Suprapubic skin (tissue), 4 donors: ENCODE data around the gene ACTR1B. TPM values are rescaled to one million over a fixed set of nuclear protein-coding genes. Genes with fewer than 3 reads are reported as not detected.
A peak's percentile ranks its signal among the peaks of the same experiment; 100 is the strongest.

ENCODE experiments used
- DNase-seq, 2 donors: peaks; one replicate each; pipeline ENCODE4 v3.0.0-alpha.2; 2019; ENCODE audit warnings: low spot score in 2 of 2
- H3K27ac ChIP-seq: fragments of 200-600 bp; sonication (generic); one replicate; pipeline ENCODE4 v1.5.1; 2019
- H3K27me3 ChIP-seq: fragments of 200-600 bp; sonication (generic); one replicate; pipeline ENCODE4 v1.5.1; 2019
- H3K36me3 ChIP-seq: fragments of 200-600 bp; sonication (generic); one replicate; pipeline ENCODE4 v1.5.1; 2019
- H3K4me1 ChIP-seq: fragments of 200-600 bp; sonication (generic); one replicate; pipeline ENCODE4 v1.5.1; 2019
- H3K4me3 ChIP-seq: fragments of 200-600 bp; sonication (generic); one replicate; pipeline ENCODE4 v1.5.1; 2019; ENCODE audit warnings: mild to moderate bottlenecking
- H3K9me3 ChIP-seq: fragments of 200-600 bp; sonication (generic); one replicate; pipeline ENCODE4 v1.5.1; 2019
- EP300 ChIP-seq: sonication (generic); formaldehyde crosslinking; IDR thresholded peaks from one replicate; pipeline ENCODE4 v1.6.1; 2017; ENCODE audit warnings: antibody characterized with exemption
- POLR2A ChIP-seq, 2 donors: fragments of 450-650 bp; IDR thresholded peaks; one replicate each; pipeline ENCODE4 v1.6.1; 2017; ENCODE audit warnings: antibody characterized with exemption in 2 of 2, mild to moderate bottlenecking in 2 of 2, moderate library complexity in 2 of 2
- POLR2AphosphoS5 ChIP-seq, 3 donors: sonication (generic); formaldehyde crosslinking; IDR thresholded peaks; one replicate each; pipeline ENCODE4 v1.6.1; 2017; ENCODE audit warnings: antibody characterized with exemption in 3 of 3
- WGBS: methylation state at CpG from one replicate; pipeline ENCODE4 v1.1.5; 2018; 5-methylcytosine and 5-hydroxymethylcytosine counted together
- total RNA-seq, 4 donors: library from RNA; depleted of rRNA; stranded (reverse); fragments of >200 nt; gene quantifications; one replicate each; pipeline ENCODE4 v1.1.0, GENCODE V29; 2016
- TF ChIP-seq, protein P1 (sequence below), 2 donors: fragments of 200-600 bp in 1 of 2; fragments of 450-650 bp in 1 of 2; sonication (generic) in 1 of 2; IDR thresholded peaks; one replicate each; pipeline ENCODE4 v1.5.1; 2016 to 2019; ENCODE audit warnings: antibody characterized with exemption in 2 of 2, mild to moderate bottlenecking in 1 of 2, moderate library complexity in 1 of 2

Gene ACTR1B
- total RNA-seq, 4 donors from 2014 or later, result 54.9 to 89.1 (median 74.4) TPM

GRCh38 chr2:97702731-97703470, 39.1 kb upstream of the ACTR1B start:
- no peak overlapping the region for H3K27ac ChIP-seq
- no peaks in the 10 kb centered on the region for H3K36me3 ChIP-seq
- H3K4me3 ChIP-seq, result no peak overlapping the region
- H3K27me3 ChIP-seq, result peaks cover 5% of the 10 kb centered on the region
- H3K9me3 ChIP-seq, result no peaks in the 10 kb centered on the region
- TF ChIP-seq, protein P1, sequence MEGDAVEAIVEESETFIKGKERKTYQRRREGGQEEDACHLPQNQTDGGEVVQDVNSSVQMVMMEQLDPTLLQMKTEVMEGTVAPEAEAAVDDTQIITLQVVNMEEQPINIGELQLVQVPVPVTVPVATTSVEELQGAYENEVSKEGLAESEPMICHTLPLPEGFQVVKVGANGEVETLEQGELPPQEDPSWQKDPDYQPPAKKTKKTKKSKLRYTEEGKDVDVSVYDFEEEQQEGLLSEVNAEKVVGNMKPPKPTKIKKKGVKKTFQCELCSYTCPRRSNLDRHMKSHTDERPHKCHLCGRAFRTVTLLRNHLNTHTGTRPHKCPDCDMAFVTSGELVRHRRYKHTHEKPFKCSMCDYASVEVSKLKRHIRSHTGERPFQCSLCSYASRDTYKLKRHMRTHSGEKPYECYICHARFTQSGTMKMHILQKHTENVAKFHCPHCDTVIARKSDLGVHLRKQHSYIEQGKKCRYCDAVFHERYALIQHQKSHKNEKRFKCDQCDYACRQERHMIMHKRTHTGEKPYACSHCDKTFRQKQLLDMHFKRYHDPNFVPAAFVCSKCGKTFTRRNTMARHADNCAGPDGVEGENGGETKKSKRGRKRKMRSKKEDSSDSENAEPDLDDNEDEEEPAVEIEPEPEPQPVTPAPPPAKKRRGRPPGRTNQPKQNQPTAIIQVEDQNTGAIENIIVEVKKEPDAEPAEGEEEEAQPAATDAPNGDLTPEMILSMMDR (IDR thresholded peaks at IDR 0.05), result no peak
- TF ChIP-seq POLR2A (IDR thresholded peaks at IDR 0.05) (no peak), EP300 (no peak), POLR2AphosphoS5 (IDR thresholded peaks at IDR 0.05) (no peak)
- no peak for DNase-seq
- H3K4me1 ChIP-seq, result no peaks in the 10 kb centered on the region
- 96% methylated on average over 19 of the region's 19 CpGs for WGBS

GRCh38 chr2:97701851-97702465, 38.1 kb upstream of the ACTR1B start:
- Histone ChIP-seq H3K9me3 (no peaks in the 10 kb centered on the region), H3K27me3 (no peaks in the 10 kb centered on the region), H3K4me1 (peaks cover 4% of the 10 kb centered on the region), H3K4me3 (no peak overlapping the region), H3K27ac (no peak overlapping the region), H3K36me3 (no peaks in the 10 kb centered on the region)
- no peak for DNase-seq
- TF ChIP-seq POLR2AphosphoS5 (IDR thresholded peaks at IDR 0.05), result no peak
- TF ChIP-seq, protein P1 (IDR thresholded peaks at IDR 0.05), result no peak
- TF ChIP-seq EP300, result no peak
- 82% methylated on average over 6 of the region's 6 CpGs for WGBS

GRCh38 chr2:97701186-97701585, 37.3 kb upstream of the ACTR1B start:
- Histone ChIP-seq H3K27ac (no peak overlapping the region), H3K4me1 (peaks cover 5% of the 10 kb centered on the region), H3K36me3 (no peaks in the 10 kb centered on the region), H3K27me3 (no peaks in the 10 kb centered on the region), H3K9me3 (no peaks in the 10 kb centered on the region), H3K4me3 (no peak overlapping the region)
- 80% methylated on average over 13 of the region's 13 CpGs for WGBS
- no peak for TF ChIP-seq POLR2AphosphoS5 (IDR thresholded peaks at IDR 0.05)
- no peak for TF ChIP-seq EP300
- TF ChIP-seq, protein P1 (IDR thresholded peaks at IDR 0.05), result no peak
- TF ChIP-seq POLR2A (IDR thresholded peaks at IDR 0.05), result no peak
- DNase-seq, result no peak

GRCh38 chr2:97699765-97700444, 36.1 kb upstream of the ACTR1B start:
- Histone ChIP-seq H3K27ac (no peak overlapping the region), H3K27me3 (no peaks in the 10 kb centered on the region), H3K36me3 (no peaks in the 10 kb centered on the region), H3K4me1 (peaks cover 5% of the 10 kb centered on the region), H3K4me3 (no peak overlapping the region), H3K9me3 (no peaks in the 10 kb centered on the region)
- TF ChIP-seq EP300 (no peak), POLR2A (IDR thresholded peaks at IDR 0.05) (no peak), POLR2AphosphoS5 (IDR thresholded peaks at IDR 0.05) (no peak)
- TF ChIP-seq, protein P1 (IDR thresholded peaks at IDR 0.05), result peak in 1 of 2 donors; percentile 66
- DNase-seq, result no peak
- WGBS, result 67% methylated on average over 11 of the region's 11 CpGs

- H3K36me3 ChIP-seq, result no peaks in the 10 kb centered on the region
- no peak for DNase-seq
- peaks cover 5% of the 10 kb centered on the region for H3K4me1 ChIP-seq
- H3K27ac ChIP-seq, result no peak overlapping the region
- no peak for TF ChIP-seq POLR2A (IDR thresholded peaks at IDR 0.05)
- no peak for TF ChIP-seq EP300
- TF ChIP-seq, protein P1 (IDR thresholded peaks at IDR 0.05), result no peak
- H3K4me3 ChIP-seq, result no peak overlapping the region
- no peaks in the 10 kb centered on the region for H3K27me3 ChIP-seq
- 80% methylated on average over 4 of the region's 4 CpGs for WGBS
- H3K9me3 ChIP-seq, result no peaks in the 10 kb centered on the region
Observed at GRCh38 chr2:97698530-97698929, 34.7 kb upstream of the ACTR1B start.
